GM11168 (cell line): Measurements from ENCODE around the gene GREB1L.
"Not testable (repeated sequence)": the region's sequence is repeated elsewhere in the genome, so short reads cannot be mapped to it uniquely, and the experiment has no call there.

Experiments
- in situ Hi-C: fragments of 300-500 bp; cut with MboI; formaldehyde crosslinking; loops from one replicate; pipeline ENCODE4 v1.12.0; 2022; ENCODE audit warnings: low sequenced_read_pairs; ENCODE audit not compliant: unreplicated experiment

The GREB1L gene

GRCh38 chr18:21359746-21360145 lies 117.7 kb downstream of the GREB1L start:
- in situ Hi-C loops, result no loop called here

DNA sequence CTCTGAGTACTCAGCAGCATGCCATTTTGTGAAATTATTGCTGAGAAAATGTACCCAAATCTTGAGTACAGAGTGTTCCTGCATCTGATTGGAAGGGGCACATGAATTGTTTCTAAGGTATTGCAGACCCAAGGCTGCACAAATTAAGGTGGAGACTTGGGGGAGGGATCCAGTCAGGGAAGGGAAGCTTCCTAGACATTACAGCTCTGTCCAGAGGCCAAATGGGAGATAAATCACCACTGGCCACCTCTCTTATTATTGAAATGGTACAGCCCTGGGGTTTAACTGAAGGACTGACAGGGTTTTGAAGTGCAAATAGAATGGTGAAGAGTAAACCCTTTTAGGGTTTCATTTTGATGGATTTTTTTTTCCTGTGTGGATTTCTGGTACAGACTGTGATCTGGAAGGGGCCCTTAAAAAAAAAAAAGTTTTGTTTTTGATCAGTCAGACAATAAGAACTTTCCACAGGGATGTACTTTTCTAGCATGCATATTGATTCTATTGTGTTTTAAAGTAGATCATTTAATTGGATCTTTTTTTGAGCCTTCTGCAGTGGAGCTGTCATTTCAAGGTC lies 119.4 kb downstream of the GREB1L start:
- in situ Hi-C loops, result no loop called here

GRCh38 chr18:21362831-21363230 lies 120.8 kb downstream of the GREB1L start:
- in situ Hi-C loops, result no loop called here

DNA sequence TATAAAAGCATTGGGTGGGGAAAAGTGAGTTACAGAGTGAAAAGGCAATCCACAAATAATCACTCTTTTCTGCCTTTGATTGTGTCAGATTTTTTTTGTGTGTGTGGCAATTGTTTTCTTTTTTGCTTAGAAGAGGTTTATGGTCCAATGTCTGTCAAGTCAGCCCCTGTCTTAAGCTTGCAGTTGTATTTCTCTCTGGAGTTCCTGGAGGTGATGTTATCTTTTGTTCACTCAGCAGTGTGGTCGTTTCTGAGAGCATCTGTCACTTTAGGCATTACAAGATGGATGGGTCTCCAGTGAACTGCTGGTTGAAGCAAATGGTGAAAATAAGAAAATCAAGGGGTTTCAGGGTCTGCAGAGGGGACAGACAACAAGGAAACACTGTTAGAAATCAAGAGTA lies 121.3 kb downstream of the GREB1L start:
- in situ Hi-C loops, result no loop called here

- in situ Hi-C loops, result no loop called here
These were observed 122.4 kb downstream of the GREB1L start for GRCh38 chr18:21364471-21364870.

DNA sequence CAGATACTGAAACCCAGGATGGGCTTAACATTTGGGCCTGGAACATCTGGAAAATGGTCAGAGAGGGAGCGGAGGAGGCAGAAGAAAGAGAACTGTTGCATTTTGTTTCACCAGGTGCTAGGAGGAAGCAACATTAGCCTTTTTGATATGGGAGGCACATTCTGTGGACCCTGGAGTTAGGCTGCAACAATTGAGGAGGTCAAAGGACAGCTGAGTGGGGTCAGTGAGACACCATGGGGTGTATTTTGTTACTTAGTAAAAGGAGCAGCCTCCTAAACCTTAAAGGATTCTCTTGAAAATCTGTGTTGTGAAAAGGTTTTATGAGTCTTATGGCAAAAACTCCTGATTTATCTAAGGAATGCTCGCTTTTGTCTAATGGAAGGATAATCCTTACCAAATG lies 124.9 kb downstream of the GREB1L start:
- in situ Hi-C loops, result no loop called here

DNA sequence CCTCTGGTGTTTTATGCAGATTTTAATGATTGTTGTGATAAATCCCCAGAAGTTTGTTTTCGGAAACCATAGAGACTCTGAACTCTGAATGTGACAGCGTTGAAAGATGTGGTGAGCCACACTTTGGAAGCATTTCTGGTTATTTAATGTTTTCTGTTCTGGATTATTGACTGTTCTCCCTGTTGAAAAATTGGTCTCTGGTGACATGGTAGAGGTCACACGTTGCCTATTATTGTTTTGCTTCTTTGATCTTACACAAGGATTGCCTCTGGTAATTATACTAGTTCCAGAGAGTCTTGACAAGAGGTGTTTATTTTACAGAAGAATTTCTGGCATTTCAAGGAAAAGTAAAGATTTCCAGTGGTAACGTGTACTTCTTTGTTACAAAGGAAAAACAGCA lies 127.1 kb downstream of the GREB1L start:
- in situ Hi-C loops, result no loop called here

DNA sequence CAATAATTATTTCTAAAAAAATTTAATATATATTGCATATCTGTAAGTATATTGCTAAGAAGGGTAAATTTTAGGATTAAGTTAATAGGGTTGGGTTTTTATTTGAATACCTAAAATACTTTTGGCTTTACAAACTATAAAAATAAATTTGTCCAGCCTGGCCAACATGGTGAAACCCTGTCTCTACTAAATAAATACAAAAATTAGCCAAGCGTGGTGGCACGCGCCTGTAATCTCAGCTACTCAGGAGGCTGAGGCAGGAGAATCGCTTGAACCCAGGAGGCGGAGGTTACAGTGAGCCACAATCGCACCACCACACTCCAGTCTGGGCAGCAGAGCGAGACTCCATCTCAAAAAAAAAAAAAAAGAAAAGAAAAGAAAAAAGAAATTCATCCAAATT lies 127.6 kb downstream of the GREB1L start:
- in situ Hi-C loops, result not testable (repeated sequence)

- in situ Hi-C loops, result no loop called here
These were observed 141.0 kb downstream of the GREB1L start for GRCh38 chr18:21383031-21383430.

GRCh38 chr18:21386523-21387240 lies 144.7 kb downstream of the GREB1L start:
- in situ Hi-C loops, result no loop called here

- in situ Hi-C loops, result no loop called here
These were observed 145.9 kb downstream of the GREB1L start for GRCh38 chr18:21387886-21388285.

DNA sequence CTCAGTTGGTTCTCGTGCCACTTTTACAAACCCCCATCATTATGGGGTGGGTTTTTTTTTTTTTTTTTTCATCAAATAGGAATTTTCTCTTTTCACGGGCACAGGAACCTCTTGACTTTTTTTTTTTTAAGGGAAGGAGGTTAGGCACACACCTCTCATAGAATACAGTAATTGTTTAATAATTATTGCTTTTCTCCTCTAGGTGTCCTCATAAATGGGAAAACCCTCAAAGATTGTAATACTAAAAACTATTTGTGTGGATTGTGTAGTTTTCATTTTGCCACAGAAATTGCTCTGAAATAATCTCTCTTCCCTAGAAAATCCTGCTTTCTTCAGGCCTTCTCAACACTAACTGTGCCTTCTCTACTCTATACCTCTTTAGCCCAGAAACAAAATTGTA lies 147.3 kb downstream of the GREB1L start:
- in situ Hi-C loops, result no loop called here

DNA sequence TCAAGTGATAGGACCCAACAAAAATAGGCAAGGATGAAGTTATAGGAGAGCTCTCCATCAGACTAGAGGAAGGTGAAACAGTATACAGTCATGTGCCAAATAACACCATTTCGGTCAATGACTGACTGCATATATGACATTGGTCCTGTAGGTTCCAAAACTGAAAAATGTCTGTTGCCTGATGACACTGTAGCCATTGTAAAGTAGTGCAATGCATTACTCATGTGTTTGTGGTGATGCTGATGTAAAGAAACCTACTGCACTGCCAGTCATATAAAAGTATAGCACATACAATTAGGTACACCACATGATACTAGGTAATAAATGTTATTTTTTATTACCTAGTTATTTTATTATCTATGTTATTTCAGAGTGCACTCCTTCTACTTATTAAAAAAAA lies 147.9 kb downstream of the GREB1L start:
- in situ Hi-C loops, result no loop called here

DNA sequence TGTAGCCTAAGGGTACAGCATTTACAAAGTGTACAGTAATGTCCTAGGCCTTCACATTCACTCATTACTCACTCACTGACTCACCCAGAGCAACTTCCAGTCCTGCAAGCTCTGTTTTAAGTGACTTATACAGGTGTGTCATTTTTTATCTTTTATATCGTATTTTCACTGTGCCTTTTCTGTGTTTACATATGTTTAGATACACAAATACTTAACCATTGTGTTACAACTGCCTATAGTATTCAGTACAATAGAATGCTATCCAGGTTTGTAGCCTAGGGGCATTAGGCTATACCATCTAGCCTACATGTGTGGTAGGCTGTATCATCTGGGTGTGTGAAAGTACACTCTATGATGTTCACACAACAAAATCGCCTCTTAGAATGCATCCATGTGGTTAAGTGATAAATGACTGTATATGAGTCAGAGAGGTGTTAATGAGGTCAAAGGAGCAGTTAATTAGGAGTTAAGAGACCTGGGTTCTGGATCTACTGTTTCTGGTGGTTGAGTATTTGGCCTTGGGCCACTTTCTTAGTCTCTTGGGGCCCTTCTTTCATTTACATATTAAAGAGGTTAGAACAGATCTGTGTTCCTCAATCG lies 149.1 kb downstream of the GREB1L start:
- in situ Hi-C loops, result no loop called here

DNA sequence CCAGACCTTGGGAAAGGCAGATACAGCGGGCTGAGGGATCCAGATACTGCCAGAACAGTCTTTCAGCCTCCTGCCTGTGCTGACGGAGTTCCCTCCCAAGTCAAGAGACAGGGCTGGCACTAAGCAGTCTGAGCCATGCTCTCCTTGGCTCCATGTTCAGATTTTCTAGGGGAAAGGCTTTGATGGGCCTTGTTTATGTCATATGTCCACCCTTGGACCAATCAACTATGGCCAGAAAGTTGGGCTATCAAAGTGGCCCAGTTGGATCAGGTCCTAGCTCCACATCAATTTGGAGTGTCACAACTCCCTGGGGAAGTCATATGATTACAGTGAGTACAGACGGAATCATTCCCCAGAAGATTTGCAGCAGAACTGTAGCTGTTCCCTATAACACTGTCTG lies 152.0 kb downstream of the GREB1L start:
- in situ Hi-C loops, result no loop called here

- in situ Hi-C loops, result no loop called here
These were observed 156.1 kb downstream of the GREB1L start for GRCh38 chr18:21398121-21398520.

DNA sequence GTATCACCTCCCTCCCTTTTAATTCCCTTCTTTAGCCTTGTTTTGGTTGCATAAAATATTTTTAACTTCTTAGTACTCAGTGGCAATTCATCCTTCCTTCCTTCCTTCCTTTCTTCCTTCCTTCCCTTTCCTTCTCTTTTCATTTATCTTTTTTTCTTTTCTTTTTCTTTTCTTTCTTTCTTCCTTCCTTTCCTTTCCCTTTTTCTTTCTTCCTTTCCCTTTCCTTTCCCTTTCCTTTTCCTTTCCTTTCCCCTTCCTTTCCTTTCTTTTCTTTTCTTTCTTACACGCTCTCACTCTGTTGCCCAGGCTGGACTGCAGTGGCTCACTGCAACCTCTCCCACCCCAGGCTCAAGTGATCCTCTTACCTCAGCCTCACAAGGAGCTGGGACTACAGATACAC lies 160.2 kb downstream of the GREB1L start:
- in situ Hi-C loops, result no loop called here

GRCh38 chr18:21404426-21404825 lies 162.4 kb downstream of the GREB1L start:
- in situ Hi-C loops, result no loop called here

DNA sequence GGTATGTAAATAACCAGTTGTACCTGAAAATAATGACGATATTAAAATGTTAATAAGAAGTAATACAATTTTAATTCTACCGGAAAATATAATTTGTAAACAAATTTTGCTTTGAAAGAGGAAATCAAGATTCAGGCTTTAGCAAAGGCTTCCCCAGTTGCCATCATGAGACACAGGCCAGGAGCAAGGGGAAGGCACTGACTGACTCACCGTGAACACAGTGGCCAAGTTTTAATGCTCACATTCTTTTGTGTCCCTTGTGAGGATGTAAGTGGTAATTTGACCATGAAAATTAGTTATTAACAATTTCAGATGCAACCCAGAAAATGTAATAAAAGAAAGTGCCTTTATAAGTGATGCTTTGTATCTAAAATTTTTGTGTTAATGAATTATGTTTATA lies 164.1 kb downstream of the GREB1L start:
- in situ Hi-C loops, result no loop called here

DNA sequence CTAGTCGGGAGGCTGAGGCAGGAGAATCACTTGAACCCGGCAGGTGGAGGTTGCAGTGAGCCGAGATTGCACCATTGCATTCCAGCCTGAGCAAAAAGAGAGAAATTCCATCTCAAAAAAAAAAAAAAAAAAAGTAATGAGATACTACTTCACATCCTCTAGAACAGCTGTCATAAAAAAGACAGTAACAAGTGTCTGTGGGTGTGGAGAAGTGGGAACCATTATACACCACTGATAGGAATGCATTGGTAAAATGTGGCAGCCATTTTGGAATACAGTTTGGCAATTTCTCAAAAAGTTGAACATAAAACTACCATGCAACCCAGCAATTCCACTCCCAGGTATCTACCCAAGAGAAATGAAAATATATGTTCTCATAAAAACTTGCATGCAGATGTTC lies 166.6 kb downstream of the GREB1L start:
- in situ Hi-C loops, result no loop called here

GRCh38 chr18:21433436-21433835 lies 191.4 kb downstream of the GREB1L start:
- in situ Hi-C loops, result no loop called here

DNA sequence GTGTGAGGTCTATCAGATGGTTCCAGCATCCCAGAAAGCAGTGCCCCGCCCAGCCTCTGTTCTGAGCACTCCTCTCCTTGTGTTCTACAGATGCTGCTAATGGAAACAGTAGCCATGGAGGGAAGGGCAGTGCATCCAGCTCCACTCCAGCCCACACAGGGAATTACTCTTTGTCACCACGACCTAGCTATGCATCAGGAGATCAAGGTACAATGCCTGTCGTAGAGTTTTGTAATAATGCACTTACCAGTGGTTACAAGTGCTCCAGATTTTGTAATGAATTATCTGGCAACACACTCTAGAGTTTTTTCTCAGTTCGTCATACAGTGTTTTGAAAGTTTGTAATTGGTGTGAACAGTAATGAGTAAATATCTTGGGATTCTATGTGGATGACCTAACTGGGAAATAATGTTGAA lies 197.4 kb downstream of the GREB1L start:
- in situ Hi-C loops, result loop anchor here (5.0 kb wide), 1 partner anchor 247 kb away; no protein-coding TSS in a partner anchor
